DND-41 (cell line): ENCODE results near the gene VEGFC.

Experiments
- CTCF ChIP-seq: IDR thresholded peaks from 2 replicates; pipeline ENCODE4 v1.5.1; 2012; ENCODE audit warnings: borderline replicate concordance, low read length, moderate library complexity, mild to moderate bottlenecking; ENCODE audit not compliant: poor library complexity, severe bottlenecking; ENCODE audit errors: extremely low read depth
- EZH2 ChIP-seq: IDR thresholded peaks from 3 replicates; pipeline ENCODE4 v1.6.1; 2012; ENCODE audit warnings: borderline replicate concordance, low read depth, mild to moderate bottlenecking, moderate library complexity, low read length, inconsistent platforms; ENCODE audit not compliant: severe bottlenecking

- no peak for TF ChIP-seq EZH2
- no peak for TF ChIP-seq CTCF
Measured at GRCh38 chr4:176752191-176752749, 40.5 kb downstream of the VEGFC start.
